GM23248 (cell line): Measurements from ENCODE around the gene PROC.

Source experiments
- EZH2 ChIP-seq: fragments of 200-600 bp; sonication (generic); IDR thresholded peaks from 2 replicates; pipeline ENCODE4 v1.6.1; 2018; ENCODE audit warnings: antibody characterized with exemption, mild to moderate bottlenecking; ENCODE audit not compliant: insufficient read depth, poor library complexity, severe bottlenecking
- EZH2phosphoT487 ChIP-seq: fragments of 200-600 bp; sonication (generic); IDR thresholded peaks from 2 replicates; pipeline ENCODE4 v1.6.1; 2018; ENCODE audit warnings: antibody characterized with exemption, moderate library complexity, mild to moderate bottlenecking, low read depth; ENCODE audit not compliant: insufficient read depth

- TF ChIP-seq EZH2 (no peak), EZH2phosphoT487 (no peak)
Measured at GRCh38 chr2:127451981-127452380, 33.8 kb downstream of the PROC start.
